Gastroesophageal sphincter (tissue), 3 donors: Measurements from ENCODE around the gene RAB3C.
"Not testable (repeated sequence)": the region's sequence is repeated elsewhere in the genome, so short reads cannot be mapped to it uniquely, and the experiment has no call there.

Source experiments
- POLR2A ChIP-seq, 2 donors: fragments of 450-650 bp; IDR thresholded peaks; one replicate each; pipeline ENCODE4 v1.6.1; 2017; ENCODE audit warnings: antibody characterized with exemption in 2 of 2, mild to moderate bottlenecking in 2 of 2, moderate library complexity in 1 of 2
- TF ChIP-seq, protein P1 (sequence below), 4 experiments: fragments of 200-600 bp in 2 of 4; fragments of 450-650 bp in 2 of 4; sonication (generic) in 1 of 4; IDR thresholded peaks; one replicate each; pipeline ENCODE4 v1.5.1; 2017 to 2019; ENCODE audit warnings: antibody characterized with exemption in 4 of 4, mild to moderate bottlenecking in 2 of 4, moderate library complexity in 2 of 4

DNA sequence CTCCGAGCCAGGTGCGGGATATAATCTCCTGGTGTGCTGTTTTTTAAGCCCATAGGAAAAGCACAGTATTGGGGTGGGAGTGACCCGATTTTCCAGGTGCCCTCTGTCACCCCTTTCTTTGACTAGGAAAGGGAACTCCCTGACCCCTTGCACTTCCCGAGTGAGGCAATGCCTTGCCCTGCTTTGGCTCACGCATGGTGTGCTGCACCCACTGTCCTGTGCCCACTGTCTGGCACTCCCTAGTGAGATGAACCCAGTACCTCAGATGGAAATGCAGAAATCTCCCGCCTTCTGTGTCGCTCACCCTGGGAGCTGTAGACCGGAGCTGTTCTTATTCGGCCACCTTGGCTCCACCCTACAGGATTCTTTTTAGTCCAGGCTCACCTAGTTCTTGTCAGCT, 40.9 kb upstream of the RAB3C start:
- TF ChIP-seq, protein P1, sequence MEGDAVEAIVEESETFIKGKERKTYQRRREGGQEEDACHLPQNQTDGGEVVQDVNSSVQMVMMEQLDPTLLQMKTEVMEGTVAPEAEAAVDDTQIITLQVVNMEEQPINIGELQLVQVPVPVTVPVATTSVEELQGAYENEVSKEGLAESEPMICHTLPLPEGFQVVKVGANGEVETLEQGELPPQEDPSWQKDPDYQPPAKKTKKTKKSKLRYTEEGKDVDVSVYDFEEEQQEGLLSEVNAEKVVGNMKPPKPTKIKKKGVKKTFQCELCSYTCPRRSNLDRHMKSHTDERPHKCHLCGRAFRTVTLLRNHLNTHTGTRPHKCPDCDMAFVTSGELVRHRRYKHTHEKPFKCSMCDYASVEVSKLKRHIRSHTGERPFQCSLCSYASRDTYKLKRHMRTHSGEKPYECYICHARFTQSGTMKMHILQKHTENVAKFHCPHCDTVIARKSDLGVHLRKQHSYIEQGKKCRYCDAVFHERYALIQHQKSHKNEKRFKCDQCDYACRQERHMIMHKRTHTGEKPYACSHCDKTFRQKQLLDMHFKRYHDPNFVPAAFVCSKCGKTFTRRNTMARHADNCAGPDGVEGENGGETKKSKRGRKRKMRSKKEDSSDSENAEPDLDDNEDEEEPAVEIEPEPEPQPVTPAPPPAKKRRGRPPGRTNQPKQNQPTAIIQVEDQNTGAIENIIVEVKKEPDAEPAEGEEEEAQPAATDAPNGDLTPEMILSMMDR (IDR thresholded peaks at IDR 0.05) = not testable (repeated sequence)
- TF ChIP-seq POLR2A (IDR thresholded peaks at IDR 0.05) = not testable (repeated sequence)
